Activated CD8-positive, alpha-beta memory T cell treated with anti-CD3 and anti-CD28 coated beads for 36 hours (primary cell): ENCODE results near the gene CALCB. TPM values are rescaled to one million over a fixed set of nuclear protein-coding genes. Genes with fewer than 3 reads are reported as not detected.

Experiments used
- CTCF ChIA-PET: fragments of 350-600 bp; sonication (Branson Sonifier 250); formaldehyde crosslinking; loops from one replicate; lab custom pipeline; 2021; ENCODE audit warnings: antibody characterized with exemption; lab: Charles Lee
- POLR2A ChIA-PET: fragments of 350-600 bp; sonication (Branson Sonifier 250); formaldehyde crosslinking; loops from one replicate; lab custom pipeline; 2021; ENCODE audit warnings: antibody characterized with exemption; lab: Charles Lee
- total RNA-seq, 2 experiments: library from RNA; stranded (reverse); gene quantifications; one replicate each; pipeline ENCODE4 v1.2.3, GENCODE V29; 2021

CALCB gene
- total RNA-seq, 2 experiments from 2014 or later = 1.5 to 1.6 TPM

GRCh38 chr11:15071556-15072255, 1.7 kb upstream of the CALCB start:
- CTCF ChIA-PET = interaction anchor here (0.6 to 1.7 kb wide), 3 partner anchors 14 to 153 kb away, joined by 3 to 4 read pairs (median 3); no protein-coding TSS in a partner anchor
- POLR2A ChIA-PET = no interaction called here

DNA sequence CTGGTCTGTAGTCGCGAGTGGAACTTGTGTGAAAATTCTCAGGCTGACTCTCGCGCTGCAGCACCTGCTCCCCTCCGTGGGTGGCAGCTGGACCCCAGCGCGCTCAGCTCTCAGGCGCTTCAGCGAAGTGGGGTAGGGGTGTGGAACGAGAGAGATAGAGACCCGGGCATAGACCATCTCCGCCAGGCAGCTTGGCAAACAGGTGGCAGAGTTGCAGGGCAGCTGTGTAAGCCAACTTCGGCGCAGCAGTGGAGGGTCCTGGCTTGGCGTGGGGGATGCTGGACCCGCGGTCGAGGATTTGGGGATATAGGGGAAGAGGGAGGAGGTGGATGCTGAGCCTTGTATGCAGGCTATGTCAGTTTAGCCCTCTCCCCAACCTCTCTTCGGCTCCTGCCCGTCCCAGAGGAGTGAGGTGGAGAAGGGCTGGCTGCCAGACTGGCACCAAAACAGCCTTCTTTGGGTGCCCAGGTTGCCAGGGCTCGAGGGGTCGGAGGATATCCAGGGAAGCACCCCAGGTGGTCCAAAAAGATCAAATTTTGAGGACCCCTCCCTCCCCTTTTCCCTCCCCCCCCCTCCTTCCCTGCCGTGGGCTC, 746 bp upstream of the CALCB start:
- CTCF ChIA-PET = interaction anchor here (4.9 kb wide), 1 partner anchor 166 kb away, joined by 54 read pairs; no protein-coding TSS in a partner anchor
- POLR2A ChIA-PET = no interaction called here

GRCh38 chr11:15074206-15075161, 1.1 kb downstream of the CALCB start:
- ChIA-PET POLR2A (no interaction called here), CTCF (interaction anchor here (0.6 to 4.9 kb wide), 20 partner anchors 11 to 1362 kb away, joined by 3 to 54 read pairs (median 4); no protein-coding TSS in a partner anchor)

DNA sequence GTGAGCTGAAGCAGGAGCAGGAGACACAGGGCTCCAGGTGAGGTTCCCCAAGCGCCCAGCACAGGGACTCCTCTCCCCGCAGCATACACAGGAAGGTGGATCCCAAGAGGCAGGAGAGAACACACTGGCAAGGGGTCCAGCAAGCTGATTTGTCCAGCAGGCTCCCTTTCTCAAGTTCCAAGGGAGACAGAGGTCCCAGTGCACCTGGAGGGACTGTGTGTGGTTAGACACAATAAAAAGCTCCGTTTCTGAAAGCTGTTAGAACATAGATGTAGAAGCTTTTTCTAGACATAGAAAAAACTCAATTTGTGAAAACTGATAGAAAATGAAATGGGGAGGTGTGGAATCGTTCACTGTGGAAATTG, 1.8 kb downstream of the CALCB start:
- CTCF ChIA-PET = interaction anchor here (0.6 to 4.9 kb wide), 21 partner anchors 10 to 1363 kb away, joined by 3 to 54 read pairs (median 3); no protein-coding TSS in a partner anchor
- POLR2A ChIA-PET = no interaction called here

DNA sequence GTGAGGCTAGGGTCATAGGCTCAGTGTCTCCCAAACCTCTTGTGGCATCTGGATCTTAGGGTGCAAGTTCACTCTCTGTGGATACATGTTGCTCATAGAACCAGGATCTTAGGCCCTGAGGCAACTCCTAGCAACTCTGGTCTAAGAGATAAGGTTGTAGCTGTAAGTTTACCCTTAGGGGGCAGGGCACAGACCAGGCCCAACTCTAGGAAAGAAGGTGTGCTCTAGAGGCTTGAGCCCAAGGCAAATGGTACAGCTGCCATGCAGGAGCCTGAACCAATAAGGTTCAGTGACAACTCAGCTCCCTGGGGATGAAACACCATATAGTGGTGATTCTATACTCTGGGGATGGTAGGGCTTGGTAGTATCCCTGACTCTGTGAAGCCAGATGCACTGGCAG, 17.8 kb downstream of the CALCB start:
- ChIA-PET POLR2A (no interaction called here), CTCF (interaction anchor here (1.0 to 2.8 kb wide), 4 partner anchors 9 to 184 kb away, joined by 3 to 7 read pairs (median 4); no protein-coding TSS in a partner anchor)

DNA sequence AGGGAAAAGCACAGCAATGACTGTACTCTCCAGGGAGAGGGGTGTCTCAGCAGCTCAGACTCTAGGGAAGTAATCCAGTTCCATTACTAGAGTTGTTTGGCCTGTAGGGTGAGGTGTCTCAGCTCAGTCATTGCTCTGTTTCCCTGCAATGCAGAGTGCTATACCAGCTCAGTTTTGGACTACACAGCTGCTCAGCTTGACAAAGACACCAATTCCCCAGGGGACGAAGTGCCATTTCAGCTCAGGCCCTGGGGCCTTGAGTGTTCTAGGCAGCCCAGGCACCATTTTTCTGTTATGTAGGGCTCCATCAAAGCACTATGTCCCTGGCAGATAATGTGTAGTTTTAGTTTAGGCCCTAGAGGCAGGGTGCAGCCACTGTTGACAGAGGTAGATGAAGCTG, 18.2 kb downstream of the CALCB start:
- CTCF ChIA-PET = interaction anchor here (1.0 to 2.8 kb wide), 4 partner anchors 8 to 184 kb away, joined by 3 to 7 read pairs (median 4); no protein-coding TSS in a partner anchor
- POLR2A ChIA-PET = no interaction called here

DNA sequence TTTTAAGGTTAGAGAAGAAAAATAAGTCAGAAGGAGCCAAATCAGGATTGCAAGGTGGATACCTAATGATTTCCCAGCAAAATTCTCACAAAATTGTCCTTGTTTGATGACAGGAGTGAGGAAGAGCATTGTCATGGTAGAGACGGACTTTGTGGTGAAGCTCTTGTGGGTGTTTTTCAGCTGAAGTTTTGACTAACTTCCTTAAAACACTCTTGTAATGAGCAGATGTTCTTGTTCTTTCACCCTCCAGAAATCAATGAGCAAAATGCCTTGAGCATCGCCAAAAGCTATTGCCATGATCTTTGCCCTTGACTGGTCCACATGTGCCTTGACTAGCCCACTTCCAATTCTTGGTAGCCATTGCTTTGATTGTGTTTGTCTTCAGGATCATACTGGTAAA, 20.0 kb downstream of the CALCB start:
- POLR2A ChIA-PET = no interaction called here

DNA sequence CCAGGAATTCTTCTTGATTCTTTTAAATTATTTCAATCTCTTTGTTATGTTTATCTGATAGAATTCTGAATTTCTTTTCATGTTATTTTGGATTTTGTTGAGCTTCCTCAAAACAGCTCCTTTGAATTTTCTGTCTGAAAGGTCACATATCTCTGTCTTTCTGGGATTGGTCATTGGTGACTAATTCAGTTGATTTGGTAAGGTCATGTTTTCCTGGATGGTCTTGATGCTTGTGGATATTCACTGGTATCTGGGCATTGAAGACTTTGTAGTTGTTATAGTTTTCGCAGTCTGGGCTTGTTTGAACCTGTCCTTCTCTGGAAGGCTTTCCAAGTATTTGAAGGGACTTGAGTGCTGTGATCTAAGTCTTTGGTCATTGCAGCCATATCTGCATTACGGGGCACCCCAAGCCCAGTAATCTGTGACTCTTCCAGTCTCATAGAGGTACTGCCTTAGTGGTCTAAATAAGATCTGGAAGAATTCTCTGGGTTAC, 22.4 kb downstream of the CALCB start:
- ChIA-PET CTCF (no interaction called here), POLR2A (no interaction called here)

More for the DNA sequence above, 20.0 kb downstream of the CALCB start:
- CTCF ChIA-PET = interaction anchor here (2.8 kb wide), 1 partner anchor 19 kb away, joined by 7 read pairs; no protein-coding TSS in a partner anchor

DNA sequence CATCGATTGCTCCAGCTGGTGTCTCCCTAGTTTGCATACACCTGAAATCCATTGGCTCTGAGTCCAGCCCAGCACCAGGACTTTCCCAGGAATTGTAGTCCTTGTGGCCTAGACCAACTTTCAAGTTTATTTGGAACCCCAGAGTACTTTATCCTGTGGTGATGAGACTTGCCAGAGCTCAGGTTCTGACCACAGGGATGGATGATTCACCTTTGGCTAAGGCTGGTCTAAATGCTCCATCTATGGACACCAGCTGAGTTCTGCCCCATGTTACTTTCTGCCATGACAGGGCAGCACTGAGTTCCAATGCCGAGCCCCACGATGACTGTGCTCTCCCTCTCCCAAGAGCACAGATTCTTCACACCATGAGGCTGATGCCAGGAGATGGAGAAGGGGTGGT, 24.0 kb downstream of the CALCB start:
- ChIA-PET POLR2A (no interaction called here), CTCF (no interaction called here)

DNA sequence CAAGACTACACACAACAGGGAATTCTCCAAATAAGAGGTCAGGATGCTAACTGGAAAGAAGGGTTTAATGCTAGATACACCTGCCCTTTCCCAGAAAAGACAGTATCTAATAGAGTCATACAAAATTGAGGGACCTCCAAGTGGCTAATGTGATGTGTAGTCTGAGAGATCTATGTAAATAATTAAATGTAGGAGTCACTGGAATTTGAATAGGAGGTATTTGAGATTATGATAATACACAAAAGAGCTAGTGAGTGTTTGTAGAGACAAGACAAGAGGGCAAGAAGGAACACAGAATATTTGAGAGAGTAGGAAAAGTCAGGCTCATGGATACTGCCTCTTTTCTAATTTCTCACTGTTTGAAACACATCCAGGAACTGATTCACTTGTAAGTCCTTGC, 25.9 kb downstream of the CALCB start:
- CTCF ChIA-PET = interaction anchor here (1.1 kb wide), 1 partner anchor 8 kb away, joined by 4 read pairs; no protein-coding TSS in a partner anchor
- POLR2A ChIA-PET = no interaction called here

- CTCF ChIA-PET = interaction anchor here (0.6 to 3.1 kb wide), 4 partner anchors 12 to 105 kb away, joined by 3 to 15 read pairs (median 5); no protein-coding TSS in a partner anchor
- POLR2A ChIA-PET = no interaction called here
Measured at GRCh38 chr11:15101072-15101709, 27.8 kb downstream of the CALCB start.

- ChIA-PET CTCF (interaction anchor here (1.3 kb wide), 1 partner anchor 106 kb away, joined by 3 read pairs; no protein-coding TSS in a partner anchor), POLR2A (no interaction called here)
Measured at GRCh38 chr11:15104166-15104565, 30.8 kb downstream of the CALCB start.

DNA sequence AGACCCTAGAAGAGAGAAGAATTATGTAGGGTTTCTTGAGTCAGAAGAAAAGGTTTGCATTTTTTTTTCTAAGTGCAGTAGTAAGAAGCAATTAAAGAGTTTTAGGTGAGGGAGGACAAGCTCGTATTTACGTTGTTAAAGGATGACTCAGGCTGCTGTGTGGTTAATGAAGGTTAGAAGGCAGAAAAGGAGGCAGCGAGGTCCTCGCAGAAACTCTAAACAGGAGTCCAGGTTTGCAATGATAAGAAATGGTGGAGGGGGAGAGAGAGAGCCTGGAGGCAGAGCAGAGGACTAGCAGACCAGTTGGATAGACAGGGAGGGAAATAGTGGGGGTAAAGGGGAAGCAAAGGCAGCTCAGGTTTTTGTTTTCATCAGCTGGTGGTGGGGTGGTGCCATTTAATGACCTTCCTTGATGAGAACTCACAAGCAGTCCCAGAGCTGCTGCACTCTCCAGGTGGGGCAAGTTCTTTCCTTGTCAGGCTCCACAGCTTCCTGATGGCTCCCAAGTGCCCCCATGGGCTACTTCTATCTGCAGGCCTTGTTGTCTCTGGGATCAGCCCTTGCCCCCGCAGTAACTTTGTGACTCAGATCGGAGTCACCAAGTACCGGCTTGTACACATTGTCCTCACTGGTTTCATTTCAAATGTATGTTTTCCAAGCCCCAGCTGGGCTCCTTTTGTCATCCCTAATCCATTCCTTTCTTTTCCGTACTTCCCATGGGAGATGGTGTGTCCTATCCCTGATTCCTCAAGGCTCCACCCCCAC, 33.0 kb downstream of the CALCB start:
- CTCF ChIA-PET = interaction anchor here (1.2 kb wide), 1 partner anchor 31 kb away, joined by 3 read pairs; no protein-coding TSS in a partner anchor
- POLR2A ChIA-PET = no interaction called here

- ChIA-PET POLR2A (no interaction called here), CTCF (no interaction called here)
Measured at GRCh38 chr11:15107730-15108515, 34.5 kb downstream of the CALCB start.

DNA sequence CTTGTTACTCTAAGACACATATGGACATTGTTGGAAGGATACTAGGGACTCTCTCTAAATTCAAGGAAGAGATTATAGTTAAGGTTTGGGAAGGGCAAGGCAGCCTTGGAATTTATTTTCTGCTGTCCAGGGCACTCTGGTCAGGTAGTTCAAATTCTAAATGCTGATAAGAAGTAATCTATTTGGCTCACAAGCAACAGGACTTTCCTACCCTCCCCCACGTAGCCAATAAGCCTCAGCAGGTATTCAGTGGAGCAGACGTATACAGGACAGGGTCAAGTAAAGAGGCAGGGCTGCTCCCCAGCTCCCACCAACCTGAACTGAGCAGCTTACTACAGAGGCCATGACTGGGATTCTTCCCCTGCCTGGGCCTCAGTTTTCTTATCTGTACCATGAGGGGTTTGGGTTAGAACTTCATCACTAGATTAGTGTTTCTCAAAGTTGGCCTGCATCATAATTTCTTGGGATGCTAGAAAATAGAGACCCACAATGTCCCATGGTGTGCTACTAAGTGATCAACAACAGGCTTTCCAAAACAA, 35.3 kb downstream of the CALCB start:
- ChIA-PET CTCF (no interaction called here), POLR2A (no interaction called here)

DNA sequence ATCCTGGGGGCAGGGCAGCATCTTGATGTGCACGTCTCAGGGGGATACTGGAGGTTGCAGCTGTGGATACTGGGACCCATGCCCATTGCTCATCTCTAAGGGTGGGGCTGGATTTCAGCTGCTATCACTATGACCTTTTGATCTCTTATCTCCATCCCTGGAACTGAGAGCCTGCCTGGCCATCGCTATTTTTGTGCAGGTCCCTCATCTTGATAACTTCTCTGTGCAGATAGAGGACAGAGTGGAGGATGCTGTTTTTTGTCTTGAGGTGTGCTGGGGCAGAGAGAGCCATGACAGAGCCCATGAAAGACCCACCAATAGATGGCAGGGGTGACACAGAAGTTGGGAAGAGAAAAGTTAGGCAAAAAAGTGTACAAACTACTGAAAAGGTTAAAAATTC, 36.2 kb downstream of the CALCB start:
- ChIA-PET POLR2A (no interaction called here), CTCF (no interaction called here)

DNA sequence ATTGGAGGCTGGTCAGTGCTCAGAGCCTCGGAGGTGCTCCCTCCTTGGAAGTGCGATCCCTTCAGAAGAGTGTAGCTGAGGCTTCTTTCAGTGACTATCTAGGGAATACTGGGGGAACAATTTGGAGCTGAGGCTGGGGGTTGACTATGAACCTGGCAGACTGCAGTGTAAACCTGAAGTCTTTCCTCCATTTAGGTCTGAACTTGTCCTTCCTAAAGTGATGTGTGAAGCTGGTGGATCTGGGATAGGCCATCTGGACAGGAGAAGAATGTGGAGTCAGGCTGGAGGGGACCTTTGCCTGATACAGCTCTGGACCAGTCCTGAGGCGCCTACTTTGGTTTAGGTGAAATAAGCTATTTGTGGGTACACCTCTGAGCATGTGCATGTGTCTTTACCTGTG, 37.8 kb downstream of the CALCB start:
- ChIA-PET CTCF (no interaction called here), POLR2A (no interaction called here)
